AG08396 (cell line): Measurements from ENCODE around the gene CALM1.
A peak's percentile ranks its signal among the peaks of the same experiment; 100 is the strongest.
"Not testable (repeated sequence)": the region's sequence is repeated elsewhere in the genome, so short reads cannot be mapped to it uniquely, and the experiment has no call there.

Experiments
- DNase-seq: peaks from one replicate; pipeline ENCODE4 v3.0.0; 2012; ENCODE audit warnings: low spot score, mixed read lengths

The CALM1 gene

DNA sequence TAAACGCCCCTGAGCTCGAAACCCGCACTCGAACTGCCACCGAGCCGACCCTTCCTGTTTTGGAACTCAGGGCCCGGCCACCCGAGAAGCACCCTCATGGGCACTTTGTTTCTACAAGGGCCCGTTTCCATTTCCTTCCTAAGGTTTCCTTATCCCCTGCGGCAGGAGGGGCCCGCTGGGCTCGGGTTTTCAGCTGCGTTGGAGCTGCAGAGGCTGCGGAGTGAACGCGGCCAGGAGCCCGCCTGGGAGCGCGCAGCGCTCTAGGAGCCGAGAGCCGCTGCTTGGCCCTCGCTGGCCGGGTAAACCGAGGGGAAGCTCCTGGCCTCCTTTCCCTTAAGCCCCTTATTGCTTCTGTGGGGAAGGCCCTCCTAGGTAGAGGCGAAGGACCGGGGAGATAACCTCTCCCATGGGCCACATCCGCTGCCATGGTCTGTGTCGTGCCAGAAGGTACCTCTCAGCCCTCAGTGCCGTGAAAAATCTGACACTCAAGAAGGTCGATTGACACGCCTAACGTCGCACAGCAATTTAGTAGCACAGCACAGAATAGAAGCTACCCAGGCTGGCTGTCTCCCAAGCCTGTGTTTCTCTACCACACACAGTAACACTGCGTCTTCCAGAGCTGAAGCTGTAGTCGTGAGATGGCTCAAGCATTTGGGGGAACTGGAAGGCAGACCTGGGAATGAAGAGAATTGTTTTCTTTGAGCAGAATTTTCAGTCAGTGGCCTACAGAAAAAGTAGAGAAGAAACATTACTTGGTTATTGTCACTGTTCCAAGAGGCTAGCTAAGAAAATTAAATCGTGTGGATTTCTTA lies 12.9 kb upstream of the CALM1 start:
- peak; percentile 22 for DNase-seq

DNA sequence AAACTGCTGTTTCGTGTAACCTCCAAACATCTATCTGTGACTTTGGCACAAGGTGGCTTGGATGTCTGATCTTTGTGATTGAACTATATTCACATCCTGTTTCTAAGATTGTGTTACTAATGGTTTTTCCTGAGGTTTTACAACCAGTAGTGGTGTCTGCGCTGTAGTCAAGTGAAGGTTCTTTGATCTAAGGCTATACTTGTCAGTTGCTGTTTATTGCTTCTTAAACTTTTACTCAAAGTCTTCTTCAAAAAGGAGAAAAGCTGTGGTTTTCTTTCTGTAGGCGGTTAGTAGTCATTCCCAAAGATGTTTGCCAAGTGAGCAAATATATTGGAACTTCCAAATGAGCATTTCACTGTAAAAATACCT lies 12.3 kb upstream of the CALM1 start:
- no peak for DNase-seq

DNA sequence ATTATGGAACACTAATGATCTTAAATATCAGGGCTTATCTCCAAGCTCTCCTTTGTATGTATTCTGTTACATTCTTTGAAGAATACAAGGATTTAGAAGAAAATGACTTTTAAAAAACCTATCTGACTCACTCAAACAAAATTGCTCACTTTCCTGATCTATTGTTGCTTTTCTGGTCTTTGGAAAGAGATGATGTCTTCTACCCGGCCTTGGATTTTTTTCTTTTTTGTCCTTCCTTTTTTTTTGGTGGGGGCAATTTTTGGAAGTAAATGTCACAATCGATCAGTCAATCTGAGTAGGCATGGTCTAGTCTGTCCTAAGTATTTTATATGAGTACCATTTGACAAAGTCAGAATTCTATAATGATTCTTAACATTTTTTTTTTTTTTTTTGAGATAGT lies 10.5 kb upstream of the CALM1 start:
- no peak for DNase-seq

DNA sequence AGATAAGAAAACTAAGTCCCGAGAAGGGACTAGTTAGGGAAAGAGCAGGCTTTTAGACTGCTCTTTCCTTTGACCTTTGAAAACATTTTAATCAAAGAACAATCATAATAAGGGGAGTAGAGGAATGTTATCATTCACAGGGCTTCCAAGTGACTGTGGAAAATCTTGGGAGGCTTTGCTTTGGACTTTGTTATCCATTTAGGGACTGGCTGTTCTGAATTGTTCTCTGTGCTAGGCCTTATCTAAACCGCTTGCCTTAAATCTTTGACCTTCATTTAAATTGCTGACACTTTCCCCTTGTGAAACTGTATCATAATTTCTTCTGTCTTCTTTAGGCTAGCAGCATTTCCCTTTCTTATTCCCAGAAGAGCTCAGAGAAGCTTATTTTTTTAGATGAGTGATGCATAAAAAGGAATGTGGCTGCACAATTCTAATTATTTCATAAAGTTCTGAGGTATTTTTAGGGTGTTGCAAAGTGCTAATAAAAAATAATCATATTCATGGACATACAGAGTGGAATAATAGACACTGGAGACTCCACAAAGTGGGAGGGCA lies 9.5 kb upstream of the CALM1 start:
- no peak for DNase-seq

DNA sequence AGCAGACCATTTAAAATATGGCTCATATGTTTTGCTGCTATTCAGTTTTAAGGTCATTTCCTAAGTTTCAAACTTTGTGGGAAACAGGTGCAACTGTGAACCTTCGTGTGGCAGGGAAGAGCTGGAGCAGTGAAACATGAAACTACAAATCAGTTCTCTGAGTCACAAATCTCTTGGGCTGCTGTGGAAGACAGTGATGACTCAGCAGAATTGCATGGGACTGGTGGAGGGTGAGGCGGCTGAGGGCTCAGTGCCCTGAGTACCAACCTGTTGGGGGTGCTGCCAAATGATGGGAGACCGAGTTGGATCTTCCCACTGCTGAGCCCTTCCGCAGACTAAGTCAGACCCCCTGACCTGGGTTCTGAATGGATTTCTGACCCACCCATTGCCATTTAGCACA lies 8.4 kb upstream of the CALM1 start:
- DNase-seq = peak; percentile 66

DNA sequence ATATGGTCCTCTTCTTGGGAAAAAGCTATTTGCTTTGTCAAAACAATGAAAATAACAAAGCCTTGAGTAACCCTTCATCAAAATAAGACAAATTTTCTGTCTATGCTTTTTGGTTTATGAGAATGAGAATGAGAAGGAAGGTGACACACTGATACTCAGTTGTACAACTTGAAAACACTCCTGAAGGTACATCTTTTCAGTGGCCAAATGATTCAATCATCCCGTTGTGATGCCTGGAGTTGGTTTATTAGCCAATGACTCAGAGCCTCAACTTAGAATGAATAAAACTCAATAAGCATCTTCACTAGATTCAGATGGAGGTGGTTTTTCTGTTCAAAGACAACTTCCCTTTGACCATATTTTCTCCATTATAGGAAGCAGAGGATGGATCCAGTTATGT lies 7.8 kb upstream of the CALM1 start:
- DNase-seq = no peak

DNA sequence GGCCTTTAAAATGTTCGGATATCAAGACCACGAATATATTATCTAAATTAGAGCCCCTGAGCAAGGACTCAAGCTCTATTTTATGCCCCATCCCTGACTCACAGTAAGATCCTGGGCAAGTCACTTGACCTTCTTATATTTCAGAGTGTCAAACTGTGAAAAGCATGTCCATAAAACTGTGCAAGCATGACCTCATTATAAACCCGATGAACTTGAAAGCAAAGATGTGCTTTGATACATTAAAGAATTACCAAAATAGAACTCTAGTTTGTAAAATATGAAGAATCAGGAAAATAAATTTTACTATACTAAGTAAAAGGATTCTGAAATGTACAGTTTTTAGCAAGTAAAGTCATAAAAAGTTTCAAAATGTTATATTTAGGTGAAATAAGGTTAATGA lies 2.9 kb upstream of the CALM1 start:
- DNase-seq = no peak

DNA sequence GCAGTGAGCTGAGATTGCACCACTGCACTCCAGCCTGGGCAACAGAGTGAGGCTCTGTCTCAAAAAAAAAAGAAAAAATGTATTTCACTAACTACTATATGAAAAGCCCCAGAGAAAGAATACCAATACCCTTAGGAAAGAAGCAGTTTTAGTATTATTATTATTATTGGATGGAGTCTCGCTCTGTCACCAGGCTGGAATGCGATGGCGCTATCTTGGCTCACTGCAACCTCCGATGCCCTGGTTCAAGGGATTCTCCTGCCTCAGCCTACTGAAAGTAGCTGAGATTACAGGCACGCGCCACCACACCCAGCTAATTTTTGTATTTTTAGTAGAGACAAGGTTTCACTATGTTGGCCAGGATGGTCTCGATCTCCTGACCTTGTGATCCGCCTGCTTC lies 2.0 kb upstream of the CALM1 start:
- not testable (repeated sequence) for DNase-seq

DNA sequence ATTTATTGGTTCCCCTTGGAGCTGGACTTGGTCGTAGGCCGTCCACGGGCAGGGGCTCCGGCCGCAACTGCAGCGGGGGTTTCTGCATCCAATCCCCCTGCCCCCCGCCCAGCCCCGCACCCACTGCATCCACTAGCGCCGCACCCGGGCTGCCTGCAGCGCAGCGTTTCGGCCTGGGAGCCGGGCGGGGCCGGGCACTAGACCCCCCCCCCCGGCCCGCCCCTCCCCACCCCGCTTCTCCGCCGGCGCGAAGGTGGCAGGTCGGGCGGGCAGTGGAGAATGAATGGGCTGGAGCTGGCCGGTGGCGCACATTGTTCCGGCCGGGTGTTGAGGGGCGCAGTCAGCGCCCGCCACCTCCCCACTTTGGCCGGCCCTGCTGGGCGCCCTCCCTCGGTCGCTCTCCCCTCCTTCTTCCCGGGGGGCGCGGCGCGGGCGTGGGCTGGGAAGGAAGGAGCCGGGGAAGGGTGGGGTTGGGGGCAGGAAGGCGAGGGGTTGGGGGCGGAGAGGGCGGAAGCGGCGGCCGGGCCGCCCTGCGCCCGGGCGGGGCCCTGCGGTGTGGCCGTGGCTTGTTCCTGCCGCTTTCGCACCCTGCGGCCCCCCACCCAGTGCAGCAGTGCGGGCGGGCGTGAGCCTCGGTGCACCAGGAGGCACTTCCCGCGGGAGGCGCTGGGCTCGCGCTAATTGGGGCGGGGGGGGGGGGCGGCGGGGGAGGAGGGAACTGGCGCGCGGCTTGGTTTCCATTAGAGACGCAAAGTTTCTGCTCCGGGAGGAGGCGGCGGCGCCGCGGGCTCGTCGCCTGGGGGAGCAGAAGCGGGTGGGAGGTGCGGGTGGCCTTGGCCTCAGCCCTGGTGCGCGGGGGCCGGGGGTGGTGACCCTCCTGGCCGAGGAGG lies 841 bp downstream of the CALM1 start:
- peak; percentile 74 for DNase-seq

DNA sequence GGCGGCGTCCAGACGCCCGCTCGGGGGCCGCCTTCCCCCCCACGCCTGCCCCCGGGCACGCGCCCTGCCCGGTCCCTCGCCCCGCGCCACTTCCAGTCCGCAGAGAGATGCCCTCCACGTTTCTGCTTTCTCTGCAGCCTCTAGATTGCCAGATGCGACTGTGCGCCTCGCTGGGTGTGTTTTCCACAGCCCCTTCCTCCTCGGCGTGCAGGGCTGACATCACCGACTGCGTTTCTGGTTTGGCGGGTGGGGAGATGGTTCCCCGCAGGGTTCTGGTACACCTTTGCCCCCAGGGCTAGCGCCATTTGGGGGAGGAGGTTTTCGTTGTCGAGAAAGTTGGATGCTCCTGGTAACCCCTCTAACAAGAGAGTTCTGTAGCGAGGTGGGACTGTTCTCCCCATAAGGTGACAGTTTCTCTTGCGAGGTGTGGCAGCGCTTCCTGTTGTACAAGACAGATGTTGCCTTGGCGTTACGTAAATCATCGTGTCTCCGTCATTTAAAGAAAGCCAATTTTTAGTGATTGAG lies 1.5 kb downstream of the CALM1 start:
- peak; percentile 27 for DNase-seq

DNA sequence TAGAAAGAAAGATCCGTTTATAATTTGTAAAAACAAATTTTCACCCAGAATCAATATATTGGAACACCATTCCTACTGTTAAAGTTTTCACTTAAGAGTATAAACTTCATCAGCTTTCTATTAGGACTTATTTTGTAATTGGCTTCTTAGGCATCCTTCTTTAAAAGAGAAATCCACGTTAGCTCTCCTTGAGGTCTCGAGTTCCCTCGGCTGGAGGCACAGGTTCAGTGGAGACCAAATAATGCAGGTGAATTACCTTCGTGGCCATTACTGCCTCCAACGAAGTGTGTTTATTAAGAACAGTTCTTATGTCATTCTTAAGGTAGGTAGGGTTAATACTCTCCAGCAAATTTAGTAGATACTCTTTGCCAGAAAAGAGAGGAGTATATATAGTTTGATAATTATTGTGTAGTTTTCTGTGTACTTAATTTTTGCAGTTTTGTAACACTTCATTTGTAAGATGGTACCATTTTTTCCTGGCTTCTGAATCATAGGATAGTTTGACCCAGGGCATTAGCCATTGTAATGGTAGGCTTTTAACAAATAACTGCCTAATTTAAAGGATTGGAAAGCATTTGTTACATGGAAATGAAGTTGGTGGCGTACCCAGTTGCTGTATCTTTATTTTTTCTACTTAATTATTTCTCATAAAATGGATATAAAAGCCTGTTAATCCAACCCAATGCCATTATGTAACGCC lies 2.2 kb downstream of the CALM1 start:
- DNase-seq = no peak

DNA sequence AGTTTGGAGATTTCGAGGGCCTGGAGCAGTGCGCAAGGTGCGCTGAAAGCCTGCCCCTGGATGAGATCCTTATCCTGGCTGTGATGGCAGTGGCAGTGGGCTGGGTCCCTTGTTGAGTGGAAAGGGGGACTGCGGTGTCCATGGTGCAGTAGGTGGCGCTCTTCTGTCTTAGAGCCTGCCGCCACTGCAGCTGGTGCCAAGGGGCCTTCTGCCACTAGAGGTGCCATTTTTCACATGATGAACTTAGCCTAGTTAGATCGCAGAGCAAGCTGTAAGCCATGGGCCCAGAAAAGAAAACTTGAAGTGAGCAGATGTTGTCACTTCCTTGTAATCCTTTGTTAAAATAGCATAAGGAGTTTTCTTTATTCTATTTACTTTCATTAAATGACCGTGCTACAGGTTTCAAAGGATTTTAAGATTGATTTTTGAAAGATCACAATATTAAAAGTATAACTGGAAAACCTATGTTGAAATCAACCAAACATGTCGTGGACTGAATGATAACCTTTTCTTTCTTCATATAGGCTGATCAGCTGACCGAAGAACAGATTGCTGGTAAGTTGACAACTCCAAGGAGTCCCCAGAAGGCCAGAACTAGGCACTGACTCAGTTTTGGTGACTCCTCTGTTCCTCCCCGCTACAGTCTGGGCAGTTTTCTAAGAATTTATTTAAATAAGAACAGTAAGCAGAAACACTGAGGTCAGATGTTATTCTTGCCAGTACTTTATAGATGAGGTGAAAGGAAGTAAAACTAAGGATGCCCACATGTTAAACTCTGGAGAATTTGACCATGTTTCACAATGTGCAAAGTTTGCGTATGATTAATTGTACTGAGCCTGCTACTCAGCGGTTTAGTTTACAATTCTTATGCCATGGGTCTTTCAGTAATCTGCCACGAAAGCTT lies 3.0 kb downstream of the CALM1 start:
- DNase-seq = peak; percentile 88

DNA sequence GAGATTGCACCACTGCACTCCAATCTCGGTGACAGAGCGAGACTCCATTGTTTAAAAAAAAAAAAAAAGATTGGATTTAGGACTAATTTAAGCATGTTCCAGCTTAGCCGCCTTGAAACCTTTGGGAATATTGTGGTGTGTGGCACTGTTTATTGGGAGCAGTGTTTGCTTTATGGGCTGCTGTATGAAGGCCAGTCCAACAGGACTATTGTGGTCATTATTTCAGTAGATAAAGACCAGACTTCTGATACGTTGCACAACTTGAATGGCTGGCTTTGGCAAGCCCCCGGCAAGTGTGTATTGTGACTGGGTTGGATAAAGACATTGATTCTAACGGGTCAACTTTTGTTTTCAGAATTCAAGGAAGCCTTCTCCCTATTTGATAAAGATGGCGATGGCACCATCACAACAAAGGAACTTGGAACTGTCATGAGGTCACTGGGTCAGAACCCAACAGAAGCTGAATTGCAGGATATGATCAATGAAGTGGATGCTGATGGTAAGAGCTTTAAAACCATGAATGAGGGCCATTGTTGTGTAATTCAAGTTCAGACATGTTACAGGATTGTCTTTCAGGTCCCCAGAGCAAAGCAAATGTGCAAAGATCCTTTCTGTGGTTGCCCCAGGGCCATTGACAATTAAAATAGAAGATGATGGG lies 4.2 kb downstream of the CALM1 start:
- DNase-seq = no peak

DNA sequence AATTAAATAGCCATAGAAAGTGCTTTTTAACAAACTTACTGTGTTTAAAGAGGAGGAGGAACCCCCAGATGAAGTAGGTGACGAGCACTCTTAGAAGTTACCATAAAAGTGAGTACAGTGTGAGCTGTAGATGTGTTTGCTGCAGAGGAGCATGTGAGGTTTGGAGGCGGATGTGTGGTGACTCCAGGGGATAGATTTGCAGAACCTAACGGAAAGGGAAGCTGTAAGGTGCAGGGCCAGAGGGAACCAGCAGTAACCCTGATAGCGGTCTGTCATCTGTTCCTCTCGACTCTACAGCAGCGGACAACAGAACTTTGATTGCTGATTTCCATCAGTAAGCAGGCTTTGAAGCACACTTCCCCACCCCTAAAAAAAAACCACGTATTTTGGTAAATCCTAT lies 5.2 kb downstream of the CALM1 start:
- DNase-seq = no peak

DNA sequence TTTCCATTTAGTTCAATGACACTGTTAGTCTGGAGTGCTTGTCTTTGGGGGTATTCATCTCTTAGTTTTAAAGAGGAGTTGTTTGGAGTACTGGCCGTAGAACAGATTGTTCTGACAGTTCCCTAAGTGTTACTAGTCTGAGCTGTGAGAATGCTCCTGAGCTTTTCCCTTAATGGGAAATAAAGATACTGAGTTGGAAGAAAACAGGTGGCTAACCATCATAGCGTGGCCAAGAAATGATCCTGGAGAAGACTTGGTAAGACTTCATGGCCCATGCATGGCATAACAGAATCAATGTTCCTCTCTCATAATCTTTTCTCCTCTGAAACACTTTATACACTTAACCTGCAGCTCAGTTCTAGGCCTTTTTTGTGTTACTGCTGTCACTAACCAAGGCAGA lies 6.2 kb downstream of the CALM1 start:
- no peak for DNase-seq

DNA sequence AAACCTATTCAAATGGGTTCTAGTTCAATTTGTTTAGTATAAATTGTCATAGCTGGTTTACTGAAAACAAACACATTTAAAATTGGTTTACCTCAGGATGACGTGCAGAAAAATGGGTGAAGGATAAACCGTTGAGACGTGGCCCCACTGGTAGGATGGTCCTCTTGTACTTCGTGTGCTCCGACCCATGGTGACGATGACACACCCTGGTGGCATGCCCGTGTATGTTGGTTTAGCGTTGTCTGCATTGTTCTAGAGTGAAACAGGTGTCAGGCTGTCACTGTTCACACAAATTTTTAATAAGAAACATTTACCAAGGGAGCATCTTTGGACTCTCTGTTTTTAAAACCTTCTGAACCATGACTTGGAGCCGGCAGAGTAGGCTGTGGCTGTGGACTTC lies 8.3 kb downstream of the CALM1 start:
- no peak for DNase-seq

DNA sequence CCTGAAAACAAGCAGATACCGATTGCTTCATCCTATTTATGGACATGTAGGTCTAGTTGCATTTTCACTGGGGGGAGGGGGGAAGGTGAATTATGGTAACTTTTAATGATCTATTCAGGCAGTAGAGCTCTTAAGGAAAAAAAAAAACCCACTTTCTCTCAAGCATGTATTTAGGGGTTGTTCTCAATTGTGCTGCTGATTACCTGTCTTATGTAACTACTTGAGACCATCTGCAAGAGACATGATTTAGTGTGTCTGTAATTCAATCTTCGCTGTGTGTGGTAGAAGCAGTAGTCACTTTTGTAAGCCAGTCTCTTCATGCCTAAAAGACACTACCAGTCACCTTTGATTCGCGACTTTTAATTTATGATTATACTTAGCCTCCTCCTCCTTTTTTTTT lies 8.9 kb downstream of the CALM1 start:
- no peak for DNase-seq

DNA sequence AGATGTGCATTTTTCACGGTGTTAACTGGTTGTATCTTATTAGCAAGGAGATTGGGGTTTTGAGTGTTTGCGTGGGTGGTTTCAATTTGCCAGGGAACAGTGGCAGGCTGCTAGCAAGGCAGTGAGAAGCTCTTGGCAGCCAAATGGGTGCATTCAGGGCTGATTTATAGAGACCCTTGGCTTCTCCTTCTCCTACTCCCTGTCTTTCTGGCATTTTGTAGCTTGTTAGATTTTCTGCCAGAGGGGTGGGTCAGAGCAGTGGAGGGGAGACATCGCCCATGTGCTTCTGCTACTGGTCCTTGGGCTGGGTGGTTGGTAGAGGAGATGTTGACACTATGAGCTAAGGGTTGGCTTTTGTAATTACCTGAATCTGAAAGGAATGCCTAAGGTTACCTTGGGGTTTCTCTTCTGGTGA lies 9.6 kb downstream of the CALM1 start:
- DNase-seq = no peak

DNA sequence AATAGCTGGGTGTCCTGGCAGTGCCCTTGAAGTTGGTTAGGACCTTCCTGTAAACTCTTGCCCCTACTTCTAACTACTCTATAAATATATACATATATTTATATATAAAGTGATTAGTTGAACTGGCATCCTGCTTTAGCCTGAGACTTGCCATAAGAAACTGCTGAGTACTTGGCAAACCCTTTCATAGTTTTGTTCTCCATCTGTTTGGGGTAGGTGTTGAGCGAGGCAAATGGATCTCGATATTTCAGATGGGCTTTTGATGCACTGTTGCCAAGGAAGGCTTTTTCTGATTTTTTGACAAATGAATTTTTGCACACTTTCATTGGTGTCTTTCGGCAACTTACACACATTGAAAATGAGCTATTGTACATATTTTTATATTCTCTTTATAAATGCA lies 10.4 kb downstream of the CALM1 start:
- no peak for DNase-seq

DNA sequence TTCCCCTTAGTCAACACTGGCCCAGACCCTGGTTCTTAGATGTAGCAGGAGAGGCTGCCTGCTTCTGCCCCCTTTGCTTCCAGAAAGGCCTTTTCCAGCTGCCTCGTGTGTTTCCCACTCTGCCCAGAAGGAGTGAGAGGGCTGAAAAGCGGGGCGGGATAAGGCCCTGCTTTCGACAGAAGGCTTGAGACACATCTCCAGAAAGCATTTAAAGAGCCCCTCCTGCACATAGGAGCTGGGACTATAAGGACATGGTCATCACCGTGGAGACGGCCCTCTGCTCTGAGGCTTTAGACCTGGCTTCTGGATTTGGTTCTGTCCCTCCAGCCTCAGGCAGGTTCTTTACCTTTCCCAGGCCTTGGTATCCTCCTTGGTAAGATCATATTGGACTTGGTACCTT lies 11.9 kb downstream of the CALM1 start:
- no peak for DNase-seq
